Transverse colon (tissue), 4 donors: ENCODE measurements around the gene PDE4D.

Experiments
- CTCF ChIP-seq, 5 experiments: fragments of 200-600 bp in 3 of 5; fragments of 450-650 bp in 2 of 5; sonication (generic) in 3 of 5; IDR thresholded peaks; 1 replicate in 2 of 5; 2 replicates in 3 of 5; pipeline ENCODE4 v1.5.1; 2016 to 2017; ENCODE audit warnings: antibody characterized with exemption in 5 of 5, inconsistent platforms in 3 of 5, mild to moderate bottlenecking in 2 of 5, moderate library complexity in 1 of 5
- EP300 ChIP-seq: sonication (generic); formaldehyde crosslinking; IDR thresholded peaks from one replicate; pipeline ENCODE4 v1.6.1; 2017; ENCODE audit warnings: antibody characterized with exemption, low read depth
- POLR2A ChIP-seq: fragments of 450-650 bp; IDR thresholded peaks from one replicate; pipeline ENCODE4 v1.6.1; 2016; ENCODE audit warnings: antibody characterized with exemption, mild to moderate bottlenecking, moderate library complexity
- POLR2AphosphoS5 ChIP-seq, 3 donors: sonication (generic); formaldehyde crosslinking; IDR thresholded peaks; one replicate each; pipeline ENCODE4 v1.6.1; 2016; ENCODE audit warnings: antibody characterized with exemption in 3 of 3

GRCh38 chr5:59421986-59422941 is 471.3 kb downstream of the PDE4D start:
- TF ChIP-seq CTCF (IDR thresholded peaks at IDR 0.05) (no peak), EP300 (no peak), POLR2A (no peak), POLR2AphosphoS5 (IDR thresholded peaks at IDR 0.05) (no peak)
